ENCODE results near the gene CHODL.
A peak's percentile ranks its signal among the peaks of the same experiment; 100 is the strongest.

Gene CHODL

GRCh38 chr21:18253799-18254198 is 9.2 kb downstream of the CHODL start:
- no peak overlapping the region for H3K27ac ChIP-seq
- TF ChIP-seq CTCF (conservative IDR thresholded peaks at IDR 0.05) (no peak), ZFX (IDR thresholded peaks at IDR 0.05) (no peak)

- no peak overlapping the region for H3K27ac ChIP-seq
- peak; percentile 28 for TF ChIP-seq CTCF (conservative IDR thresholded peaks at IDR 0.05)
- no peak for TF ChIP-seq ZFX (IDR thresholded peaks at IDR 0.05)
Observed at GRCh38 chr21:18265944-18266343, 21.3 kb downstream of the CHODL start.

GRCh38 chr21:18267496-18267895 is 22.9 kb downstream of the CHODL start:
- TF ChIP-seq CTCF (conservative IDR thresholded peaks at IDR 0.05) (no peak), ZFX (IDR thresholded peaks at IDR 0.05) (no peak)
- H3K27ac ChIP-seq, result no peak overlapping the region

DNA sequence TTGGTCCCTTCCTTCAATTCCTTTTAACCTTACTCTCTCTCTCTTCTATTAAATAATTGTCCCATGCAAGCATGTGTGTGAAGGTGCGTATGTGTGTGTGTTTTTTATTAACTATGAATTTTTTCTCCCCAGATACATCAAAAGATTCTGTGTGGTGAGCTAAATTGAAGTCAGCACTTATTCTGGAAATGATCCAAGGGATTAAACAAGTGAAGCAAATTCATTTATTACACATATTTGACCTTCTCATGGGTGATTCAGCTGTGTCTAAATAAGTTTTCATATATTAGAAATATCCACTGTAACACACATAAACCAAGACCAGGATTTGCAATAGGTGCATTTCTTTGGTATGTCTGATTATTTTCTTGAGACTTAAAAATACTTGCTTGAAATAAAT is 24.3 kb downstream of the CHODL start:
- TF ChIP-seq ZFX (IDR thresholded peaks at IDR 0.05) (no peak), CTCF (conservative IDR thresholded peaks at IDR 0.05) (no peak)
- H3K27ac ChIP-seq, result no peak overlapping the region

DNA sequence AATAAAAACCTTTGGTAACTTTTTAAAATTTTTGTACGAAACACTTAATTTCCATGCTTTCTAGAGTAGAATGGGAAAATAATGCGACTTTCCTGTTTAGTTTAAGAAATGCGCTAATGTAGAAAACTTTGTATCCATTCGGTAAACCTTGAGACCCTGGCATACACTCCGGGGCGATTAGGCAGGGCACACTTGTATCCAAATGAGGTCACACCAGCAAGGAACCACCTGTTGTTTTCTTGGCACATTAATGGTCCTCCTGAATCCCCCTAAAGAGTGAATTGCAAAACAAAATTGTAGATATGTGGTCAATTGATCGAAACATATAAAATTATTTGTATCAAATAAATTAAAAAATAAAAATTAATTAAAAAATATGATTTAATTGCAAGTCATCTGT is 25.2 kb downstream of the CHODL start:
- no peak for TF ChIP-seq ZFX (IDR thresholded peaks at IDR 0.05)
- no peak for TF ChIP-seq CTCF (conservative IDR thresholded peaks at IDR 0.05)
- H3K27ac ChIP-seq, result no peak overlapping the region

GRCh38 chr21:18273400-18273799 is 28.8 kb downstream of the CHODL start:
- TF ChIP-seq ZFX (IDR thresholded peaks at IDR 0.05) (no peak), CTCF (conservative IDR thresholded peaks at IDR 0.05) (no peak)
- no peak overlapping the region for H3K27ac ChIP-seq

GRCh38 chr21:18274370-18274769 is 29.7 kb downstream of the CHODL start:
- TF ChIP-seq CTCF (conservative IDR thresholded peaks at IDR 0.05) (no peak), ZFX (IDR thresholded peaks at IDR 0.05) (no peak)
- no peak overlapping the region for H3K27ac ChIP-seq

Measured in C4-2B (cell line).